Upper lobe of right lung (tissue), 1 donor: ENCODE results near the gene ODAD3. TPM values are rescaled to one million over a fixed set of nuclear protein-coding genes. Genes with fewer than 3 reads are reported as not detected.
"Not testable (repeated sequence)": the region's sequence is repeated elsewhere in the genome, so short reads cannot be mapped to it uniquely, and the experiment has no call there.

Experiments
- ATAC-seq: fragments of 200-7000 bp; cut with Tn5 transposase; one replicate; pipeline ENCODE4 v1.9.1; 2020; ENCODE audit warnings: mild to moderate bottlenecking, moderate library complexity
- DNase-seq: peaks from one replicate; pipeline ENCODE4 v3.0.0-alpha.2; 2020
- H3K27ac ChIP-seq: fragments of 200-600 bp; one replicate; pipeline ENCODE4 v1.8.0; 2022
- H3K27me3 ChIP-seq: fragments of 200-600 bp; one replicate; pipeline ENCODE4 v1.8.0; 2022; ENCODE audit warnings: mild to moderate bottlenecking
- H3K36me3 ChIP-seq: fragments of 200-600 bp; one replicate; pipeline ENCODE4 v1.8.0; 2022
- H3K4me1 ChIP-seq: fragments of 200-600 bp; one replicate; pipeline ENCODE4 v1.8.0; 2022
- H3K4me3 ChIP-seq: fragments of 200-600 bp; one replicate; pipeline ENCODE4 v1.8.0; 2022; ENCODE audit warnings: mild to moderate bottlenecking
- H3K9me3 ChIP-seq: fragments of 200-600 bp; one replicate; pipeline ENCODE4 v1.8.0; 2022
- intact Hi-C: fragments of 100-400 bp; cut with DNase I; formaldehyde crosslinking; loops from one replicate; pipeline ENCODE4 v1.11.0; 2022
- total RNA-seq: library from RNA; stranded (reverse); fragmentation: NEBNext Ultra II Directional; extraction: Animal tissue kit (Norgen Biotek cat#: 25700); gene quantifications from one replicate; pipeline ENCODE4 v1.2.1, GENCODE V29; 2021
- TF ChIP-seq, protein P1 (sequence below): fragments of 200-600 bp; IDR thresholded peaks from one replicate; pipeline ENCODE4 v1.8.0; 2022; ENCODE audit warnings: antibody characterized with exemption
- donor health status: DM: no; HTN: yes; CAD: no; lungs with severe emphysema.

The ODAD3 gene
- total RNA-seq, 1 donor from 2014 or later: 0.49 TPM

GRCh38 chr19:11435833-11436313 is 952 bp upstream of the ODAD3 start:
- intact Hi-C loops: no loop called here
- ATAC-seq (no peak), DNase-seq (no peak)
- Histone ChIP-seq H3K9me3 (no peaks in the 10 kb centered on the region), H3K27ac (peak overlapping the region; percentile 80), H3K36me3 (peaks cover 42% of the 10 kb centered on the region), H3K27me3 (no peaks in the 10 kb centered on the region), H3K4me1 (peaks cover 11% of the 10 kb centered on the region), H3K4me3 (peak overlapping the region; percentile 75)
- TF ChIP-seq, protein P1, sequence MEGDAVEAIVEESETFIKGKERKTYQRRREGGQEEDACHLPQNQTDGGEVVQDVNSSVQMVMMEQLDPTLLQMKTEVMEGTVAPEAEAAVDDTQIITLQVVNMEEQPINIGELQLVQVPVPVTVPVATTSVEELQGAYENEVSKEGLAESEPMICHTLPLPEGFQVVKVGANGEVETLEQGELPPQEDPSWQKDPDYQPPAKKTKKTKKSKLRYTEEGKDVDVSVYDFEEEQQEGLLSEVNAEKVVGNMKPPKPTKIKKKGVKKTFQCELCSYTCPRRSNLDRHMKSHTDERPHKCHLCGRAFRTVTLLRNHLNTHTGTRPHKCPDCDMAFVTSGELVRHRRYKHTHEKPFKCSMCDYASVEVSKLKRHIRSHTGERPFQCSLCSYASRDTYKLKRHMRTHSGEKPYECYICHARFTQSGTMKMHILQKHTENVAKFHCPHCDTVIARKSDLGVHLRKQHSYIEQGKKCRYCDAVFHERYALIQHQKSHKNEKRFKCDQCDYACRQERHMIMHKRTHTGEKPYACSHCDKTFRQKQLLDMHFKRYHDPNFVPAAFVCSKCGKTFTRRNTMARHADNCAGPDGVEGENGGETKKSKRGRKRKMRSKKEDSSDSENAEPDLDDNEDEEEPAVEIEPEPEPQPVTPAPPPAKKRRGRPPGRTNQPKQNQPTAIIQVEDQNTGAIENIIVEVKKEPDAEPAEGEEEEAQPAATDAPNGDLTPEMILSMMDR: no peak

DNA sequence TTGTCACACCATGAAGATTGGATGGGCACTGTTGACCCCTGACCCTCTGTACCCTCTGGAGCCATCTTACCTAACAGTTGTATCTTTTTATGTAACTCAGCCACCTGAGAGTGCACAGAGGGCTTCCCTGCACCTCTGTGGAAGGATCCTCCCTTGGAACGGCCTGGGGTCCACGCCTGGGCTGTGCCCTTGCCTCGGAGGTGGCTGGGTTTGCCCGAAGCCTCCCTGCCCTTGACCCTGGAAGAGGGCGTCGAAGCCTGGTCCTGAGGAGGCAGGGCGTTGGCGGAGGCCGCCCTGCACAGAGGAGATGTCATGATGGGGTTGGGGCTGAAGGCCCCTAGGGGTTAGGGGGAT is 241 bp downstream of the ODAD3 start:
- TF ChIP-seq, protein P1: no peak
- peaks cover 30% of the 10 kb centered on the region for H3K36me3 ChIP-seq
- no peaks in the 10 kb centered on the region for H3K9me3 ChIP-seq
- intact Hi-C loops: no loop called here
- peak overlapping the region; percentile 80 for H3K27ac ChIP-seq
- H3K4me3 ChIP-seq: peak overlapping the region; percentile 75
- no peaks in the 10 kb centered on the region for H3K27me3 ChIP-seq
- ATAC-seq: no peak
- DNase-seq: no peak
- H3K4me1 ChIP-seq: peaks cover 11% of the 10 kb centered on the region

DNA sequence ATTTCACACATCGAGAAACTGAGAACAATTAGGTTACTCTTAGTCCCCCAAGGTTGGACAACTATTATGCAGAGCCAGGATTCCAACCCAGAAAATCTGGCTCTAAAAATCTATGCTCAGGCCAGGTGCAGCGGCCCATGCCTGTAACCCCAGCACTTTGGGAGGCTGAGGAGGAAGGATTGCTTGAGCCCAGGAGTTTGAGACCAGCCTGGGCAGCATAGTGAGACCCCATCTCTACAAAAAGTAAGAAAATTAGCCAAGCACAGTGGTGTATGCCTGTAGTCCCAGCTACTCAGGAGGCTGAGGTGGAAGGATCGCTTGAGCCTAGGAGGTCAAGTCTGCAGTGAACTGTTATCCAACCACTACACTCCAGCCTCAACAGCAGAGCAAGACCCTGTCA is 1.4 kb downstream of the ODAD3 start:
- H3K4me3 ChIP-seq, H3K27ac ChIP-seq, H3K9me3 ChIP-seq, DNase-seq, intact Hi-C loops, H3K27me3 ChIP-seq, ATAC-seq: not testable (repeated sequence)
- Histone ChIP-seq H3K4me1 (peaks cover 11% of the 10 kb centered on the region), H3K36me3 (peaks cover 18% of the 10 kb centered on the region)

DNA sequence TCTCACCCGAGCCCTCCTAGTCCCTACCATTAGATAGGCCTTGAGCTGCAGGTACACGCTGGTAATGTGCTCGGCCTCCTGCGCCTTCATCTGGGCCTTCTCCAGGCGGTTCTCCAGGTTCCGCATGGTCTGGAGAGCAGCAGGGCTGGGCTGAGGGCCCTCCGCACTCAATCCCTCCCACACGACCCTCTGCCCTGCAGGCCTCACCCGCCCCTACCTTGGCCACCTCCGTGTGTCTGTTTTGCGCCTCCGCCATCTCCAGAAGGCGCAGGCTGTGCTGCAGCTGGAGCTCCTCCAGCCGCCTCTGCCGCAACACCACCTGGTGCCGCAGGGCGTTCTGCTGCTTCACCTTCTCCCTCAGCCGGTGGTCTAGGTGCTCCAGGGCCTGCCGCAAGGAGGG is 8.3 kb downstream of the ODAD3 start:
- ATAC-seq: no peak
- DNase-seq: no peak
- intact Hi-C loops: no loop called here
- no peak overlapping the region for H3K4me3 ChIP-seq
- H3K27me3 ChIP-seq: peaks cover 16% of the 10 kb centered on the region
- H3K36me3 ChIP-seq: no peaks in the 10 kb centered on the region
- no peak overlapping the region for H3K27ac ChIP-seq
- H3K4me1 ChIP-seq: peaks cover 11% of the 10 kb centered on the region
- no peaks in the 10 kb centered on the region for H3K9me3 ChIP-seq
- TF ChIP-seq, protein P1: no peak

DNA sequence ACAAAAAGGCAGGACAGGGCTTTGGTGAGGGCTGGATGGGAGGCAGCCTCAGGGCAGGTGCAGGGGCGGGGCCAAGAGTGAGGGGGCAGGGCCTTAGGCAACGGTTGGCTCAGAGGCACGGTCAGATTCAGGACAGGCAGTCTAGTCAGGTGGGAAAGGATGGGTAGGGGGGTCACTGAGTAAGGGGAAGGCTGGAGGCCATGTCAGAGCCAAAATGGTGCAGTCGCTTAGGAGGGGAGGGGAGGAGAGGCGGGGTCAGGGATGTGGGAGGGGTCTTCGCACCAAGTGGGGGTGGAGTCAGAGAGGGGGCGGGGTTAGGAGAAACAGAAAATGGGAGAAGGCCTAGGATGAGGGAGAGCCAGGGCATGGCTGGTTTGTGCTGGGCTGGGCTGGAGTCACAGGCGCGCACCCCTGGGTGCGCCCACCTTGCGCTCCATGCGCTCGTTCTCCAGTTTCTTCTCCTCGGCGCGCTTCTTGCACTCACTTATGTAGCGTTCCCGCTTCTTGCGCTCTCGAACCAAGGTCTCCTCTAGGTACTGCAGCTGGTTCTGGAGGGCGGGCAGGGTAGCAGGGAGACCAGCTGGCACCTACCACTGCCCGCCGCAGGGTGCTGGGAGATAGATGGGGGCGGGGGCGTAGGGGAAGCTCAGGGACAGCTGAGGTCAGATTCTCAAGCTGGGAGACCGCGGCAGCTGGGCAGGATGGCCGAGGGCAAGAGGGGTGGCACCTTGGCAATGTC is 9.0 kb downstream of the ODAD3 start:
- ATAC-seq: no peak
- intact Hi-C loops: no loop called here

DNA sequence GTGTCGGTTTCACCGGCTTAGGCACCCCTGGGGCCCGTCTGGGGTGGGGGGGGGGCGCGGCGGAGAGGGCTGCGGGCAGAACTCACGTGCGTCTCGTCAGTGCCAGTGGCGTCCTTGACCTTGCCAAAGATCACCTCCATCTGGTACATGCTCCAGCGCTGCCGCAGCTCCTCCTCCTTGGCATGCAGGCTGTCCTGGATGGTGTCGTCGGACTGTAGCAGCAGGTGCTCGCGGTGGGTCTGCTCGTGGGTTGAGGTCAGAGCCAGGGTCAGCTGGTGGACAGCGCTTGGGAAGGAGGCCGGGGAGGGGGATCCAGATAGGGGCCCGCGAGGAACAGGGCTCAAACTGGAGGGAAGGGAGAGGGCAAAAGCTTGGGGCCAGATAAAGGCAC is 11.1 kb downstream of the ODAD3 start:
- ATAC-seq: no peak
- H3K27me3 ChIP-seq: peaks cover 27% of the 10 kb centered on the region
- H3K27ac ChIP-seq: no peak overlapping the region
- no peak overlapping the region for H3K4me3 ChIP-seq
- DNase-seq: no peak
- intact Hi-C loops: no loop called here
- H3K36me3 ChIP-seq: no peaks in the 10 kb centered on the region
- peaks cover 33% of the 10 kb centered on the region for H3K4me1 ChIP-seq
- H3K9me3 ChIP-seq: no peaks in the 10 kb centered on the region
- TF ChIP-seq, protein P1: no peak

More for the DNA sequence above, 9.0 kb downstream of the ODAD3 start:
- H3K4me3 ChIP-seq: no peak overlapping the region
- no peak for DNase-seq
- H3K27ac ChIP-seq: no peak overlapping the region
- H3K4me1 ChIP-seq: peaks cover 19% of the 10 kb centered on the region
- H3K9me3 ChIP-seq: no peaks in the 10 kb centered on the region
- no peaks in the 10 kb centered on the region for H3K36me3 ChIP-seq
- H3K27me3 ChIP-seq: peaks cover 20% of the 10 kb centered on the region
- TF ChIP-seq, protein P1: no peak
